ENCODE results near the gene AFF3.

GRCh38 chr2:100050685-100051084 lies 91.7 kb downstream of the AFF3 start:
- TF ChIP-seq CTCF (IDR thresholded peaks at IDR 0.05): no peak
- no peak for TF ChIP-seq POLR2AphosphoS5 (IDR thresholded peaks at IDR 0.05)
